Rectal smooth muscle tissue (tissue), 1 donor: ENCODE measurements around the gene IER2.
"Not testable (repeated sequence)": the region's sequence is repeated elsewhere in the genome, so short reads cannot be mapped to it uniquely, and the experiment has no call there.

Experiments used
- H3K27ac ChIP-seq: one replicate; pipeline ENCODE4 v1.7.0; 2013; ENCODE audit warnings: low read depth, low read length, inconsistent platforms
- H3K27me3 ChIP-seq: one replicate; pipeline ENCODE4 v1.7.0; 2013; ENCODE audit warnings: low read length; ENCODE audit not compliant: control insufficient read depth, insufficient read depth
- H3K36me3 ChIP-seq: one replicate; pipeline ENCODE4 v1.7.0; 2013; ENCODE audit warnings: low read length; ENCODE audit not compliant: control insufficient read depth, insufficient read depth
- H3K4me1 ChIP-seq: one replicate; pipeline ENCODE4 v1.7.0; 2013; ENCODE audit warnings: low read length; ENCODE audit not compliant: control insufficient read depth, insufficient read depth
- H3K4me3 ChIP-seq: one replicate; pipeline ENCODE4 v1.7.0; 2013; ENCODE audit warnings: low read length
- H3K9ac ChIP-seq: one replicate; pipeline ENCODE4 v1.7.0; 2013; ENCODE audit warnings: low read length

IER2 gene

GRCh38 chr19:13138171-13138915 is 11.9 kb upstream of the IER2 start:
- no peaks in the 10 kb centered on the region for H3K4me1 ChIP-seq
- no peak overlapping the region for H3K4me3 ChIP-seq
- peaks cover 9% of the 10 kb centered on the region for H3K36me3 ChIP-seq
- H3K27ac ChIP-seq, result no peak overlapping the region
- H3K27me3 ChIP-seq, result no peaks in the 10 kb centered on the region
- H3K9ac ChIP-seq, result no peak overlapping the region

- no peaks in the 10 kb centered on the region for H3K27me3 ChIP-seq
- H3K4me1 ChIP-seq, result no peaks in the 10 kb centered on the region
- no peak overlapping the region for H3K9ac ChIP-seq
- peaks cover 9% of the 10 kb centered on the region for H3K36me3 ChIP-seq
- no peak overlapping the region for H3K4me3 ChIP-seq
- H3K27ac ChIP-seq, result no peak overlapping the region
Observed at GRCh38 chr19:13138916-13139198, 11.4 kb upstream of the IER2 start.

- Histone ChIP-seq H3K27ac (no peak overlapping the region), H3K36me3 (peaks cover 11% of the 10 kb centered on the region)
Observed at GRCh38 chr19:13139633-13140311, 10.4 kb upstream of the IER2 start.

GRCh38 chr19:13146763-13147563 is 3.2 kb upstream of the IER2 start:
- peaks cover 3% of the 10 kb centered on the region for H3K36me3 ChIP-seq
- no peak overlapping the region for H3K27ac ChIP-seq
- H3K4me3 ChIP-seq, result no peak overlapping the region

More at GRCh38 chr19:13139633-13140311, 10.4 kb upstream of the IER2 start:
- H3K4me1 ChIP-seq, result no peaks in the 10 kb centered on the region
- H3K9ac ChIP-seq, result no peak overlapping the region
- H3K4me3 ChIP-seq, result no peak overlapping the region
- H3K27me3 ChIP-seq, result no peaks in the 10 kb centered on the region

GRCh38 chr19:13149173-13149627 is 1.0 kb upstream of the IER2 start:
- not testable (repeated sequence) for H3K4me1 ChIP-seq, H3K27ac ChIP-seq, H3K36me3 ChIP-seq, H3K27me3 ChIP-seq
- Histone ChIP-seq H3K9ac (peak overlapping the region; percentile 12), H3K4me3 (peak overlapping the region; percentile 98)

More at GRCh38 chr19:13146763-13147563, 3.2 kb upstream of the IER2 start:
- Histone ChIP-seq H3K4me1 (peaks cover 4% of the 10 kb centered on the region), H3K9ac (no peak overlapping the region), H3K27me3 (no peaks in the 10 kb centered on the region)

- peaks cover 7% of the 10 kb centered on the region for H3K4me1 ChIP-seq
- peak overlapping the region; percentile 12 for H3K9ac ChIP-seq
- H3K4me3 ChIP-seq, result peak overlapping the region; percentile 98
- no peaks in the 10 kb centered on the region for H3K27me3 ChIP-seq
- peak overlapping the region; percentile 99 for H3K27ac ChIP-seq
- peaks cover 2% of the 10 kb centered on the region for H3K36me3 ChIP-seq
Observed at GRCh38 chr19:13149628-13150186, 504 bp upstream of the IER2 start.

- Histone ChIP-seq H3K4me3 (peak overlapping the region; percentile 98), H3K4me1 (peaks cover 13% of the 10 kb centered on the region), H3K27me3 (no peaks in the 10 kb centered on the region), H3K27ac (peak overlapping the region; percentile 99), H3K9ac (peak overlapping the region; percentile 100), H3K36me3 (no peaks in the 10 kb centered on the region)
Observed at GRCh38 chr19:13150931-13151604, 857 bp downstream of the IER2 start.

- no peaks in the 10 kb centered on the region for H3K36me3 ChIP-seq
- H3K4me1 ChIP-seq, result peaks cover 13% of the 10 kb centered on the region
- no peaks in the 10 kb centered on the region for H3K27me3 ChIP-seq
- H3K4me3 ChIP-seq, result peak overlapping the region; percentile 99
- H3K27ac ChIP-seq, result peak overlapping the region; percentile 99
- peak overlapping the region; percentile 100 for H3K9ac ChIP-seq
Observed at GRCh38 chr19:13151605-13152355, 1.6 kb downstream of the IER2 start.

- Histone ChIP-seq H3K9ac (peak overlapping the region; percentile 98), H3K4me1 (peaks cover 13% of the 10 kb centered on the region), H3K27me3 (no peaks in the 10 kb centered on the region), H3K4me3 (peak overlapping the region; percentile 99), H3K27ac (peak overlapping the region; percentile 99), H3K36me3 (no peaks in the 10 kb centered on the region)
Observed at GRCh38 chr19:13152356-13152973, 2.3 kb downstream of the IER2 start.

- Histone ChIP-seq H3K4me1 (peaks cover 13% of the 10 kb centered on the region), H3K4me3 (peak overlapping the region; percentile 99)
Observed at GRCh38 chr19:13152974-13153568, 2.9 kb downstream of the IER2 start.

More at GRCh38 chr19:13152974-13153568, 2.9 kb downstream of the IER2 start:
- Histone ChIP-seq H3K9ac (peak overlapping the region; percentile 100), H3K27ac (peak overlapping the region; percentile 99), H3K36me3 (no peaks in the 10 kb centered on the region), H3K27me3 (no peaks in the 10 kb centered on the region)
